ENCODE results near the gene TAF1D. TPM values are rescaled to one million over a fixed set of nuclear protein-coding genes. Genes with fewer than 3 reads are reported as not detected.
A peak's percentile ranks its signal among the peaks of the same experiment; 100 is the strongest.

Gene TAF1D
- total and polyA plus RNA-seq, 7 donors = 22.4 to 111 (median 89.2) TPM

- no peaks in the 10 kb centered on the region for H3K9me3 ChIP-seq
- no peak overlapping the region for H3K27ac ChIP-seq
- 95 to 96% methylated on average over 5 of the region's 5 CpGs for WGBS, 2 donors
- TF ChIP-seq POLR2AphosphoS5 (IDR thresholded peaks at IDR 0.05) (no peak), POLR2A (IDR thresholded peaks at IDR 0.05) (no peak), CTCF (IDR thresholded peaks at IDR 0.05) (no peak), EP300 (IDR thresholded peaks at IDR 0.05) (no peak)
- H3K4me3 ChIP-seq = no peak overlapping the region
- H3K27me3 ChIP-seq = no peaks in the 10 kb centered on the region
- DNase-seq = no peak
- intact Hi-C loops (cut with DNase I) = no loop called here
- H3K36me3 ChIP-seq = peaks cover 39 to 98% (median 54%) of the 10 kb centered on the region in 4 donors
- peaks cover 0 to 3% (median 0%) of the 10 kb centered on the region in 4 donors for H3K4me1 ChIP-seq
Measured at GRCh38 chr11:93729129-93729616, 12.1 kb downstream of the TAF1D start.

DNA sequence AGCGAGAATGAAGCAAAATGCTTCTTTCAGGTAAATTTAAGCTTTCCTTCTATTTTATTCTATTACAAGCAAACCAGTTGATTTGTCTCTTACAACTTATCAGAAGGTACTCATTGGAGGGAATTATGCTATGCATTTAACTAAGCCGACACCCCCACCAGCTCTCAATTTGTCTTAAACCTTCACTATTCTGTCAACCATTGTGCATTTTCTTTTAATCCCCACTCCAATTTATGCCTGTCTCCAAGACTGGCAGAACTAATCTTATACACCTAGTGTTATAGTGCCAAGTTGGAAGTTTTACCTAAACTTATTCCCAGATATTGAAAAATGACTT, 12.5 kb downstream of the TAF1D start:
- 95 to 99% methylated on average over 2 of the region's 2 CpGs for WGBS, 2 donors
- no peaks in the 10 kb centered on the region for H3K4me1 ChIP-seq
- no peaks in the 10 kb centered on the region for H3K27me3 ChIP-seq
- H3K4me3 ChIP-seq = no peak overlapping the region
- H3K36me3 ChIP-seq = peaks cover 37 to 96% (median 52%) of the 10 kb centered on the region in 4 donors
- TF ChIP-seq CTCF (IDR thresholded peaks at IDR 0.05) = no peak
- TF ChIP-seq EP300 (IDR thresholded peaks at IDR 0.05) = no peak
- no peak for TF ChIP-seq POLR2AphosphoS5 (IDR thresholded peaks at IDR 0.05)
- TF ChIP-seq POLR2A (IDR thresholded peaks at IDR 0.05) = no peak
- H3K27ac ChIP-seq = no peak overlapping the region
- no peak for DNase-seq
- intact Hi-C loops (cut with DNase I) = no loop called here
- no peaks in the 10 kb centered on the region for H3K9me3 ChIP-seq

DNA sequence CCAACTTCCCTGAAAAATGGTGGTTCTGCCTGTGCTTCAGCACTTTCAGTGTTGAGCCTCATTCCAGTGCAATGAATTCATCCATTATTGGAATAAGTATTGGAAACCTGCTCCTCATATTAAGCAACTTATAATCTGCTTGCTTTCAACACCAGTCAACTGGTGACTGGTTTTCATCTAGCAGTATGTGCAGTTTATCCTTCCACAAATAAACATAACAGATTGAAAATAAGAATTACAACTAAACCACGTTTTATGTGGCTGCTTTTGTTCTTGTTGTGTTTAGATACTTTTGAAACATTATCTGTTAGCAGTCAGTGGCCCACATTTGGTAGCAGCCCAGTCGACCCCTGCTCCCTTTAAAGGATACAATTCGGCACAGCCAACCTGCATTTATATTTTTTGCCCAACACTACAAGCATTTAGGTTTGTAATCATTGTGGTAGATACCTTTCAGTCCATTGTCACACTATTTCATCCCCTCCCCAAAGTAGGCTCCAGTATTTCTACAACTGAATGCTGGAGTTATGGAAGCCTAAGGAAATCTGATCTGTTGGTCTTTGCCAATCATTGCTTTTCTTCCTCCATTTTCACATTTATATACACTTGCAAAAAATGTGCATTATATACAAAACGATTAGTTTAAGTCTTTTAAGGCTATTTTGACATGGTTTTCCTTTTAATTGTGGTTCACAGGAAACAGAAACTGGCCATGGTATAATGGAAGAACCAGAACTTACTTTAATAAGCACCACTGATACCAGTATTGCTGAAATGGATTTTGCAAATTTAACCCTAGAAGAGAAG, 13.1 kb downstream of the TAF1D start:
- TF ChIP-seq CTCF (IDR thresholded peaks at IDR 0.05) = no peak
- no peak for TF ChIP-seq EP300 (IDR thresholded peaks at IDR 0.05)
- TF ChIP-seq POLR2AphosphoS5 (IDR thresholded peaks at IDR 0.05) = peak in 1 of 4 donors; percentile 6
- no peak for TF ChIP-seq POLR2A (IDR thresholded peaks at IDR 0.05)
- Histone ChIP-seq H3K27me3 (no peaks in the 10 kb centered on the region), H3K4me1 (no peaks in the 10 kb centered on the region), H3K4me3 (no peak overlapping the region), H3K36me3 (peaks cover 32 to 95% (median 48%) of the 10 kb centered on the region in 4 donors), H3K27ac (no peak overlapping the region), H3K9me3 (no peaks in the 10 kb centered on the region)
- no peak for DNase-seq
- intact Hi-C loops (cut with DNase I) = no loop called here
- 52 to 59% methylated on average over 4 of the region's 4 CpGs for WGBS, 2 donors

GRCh38 chr11:93724089-93724488, 17.2 kb downstream of the TAF1D start:
- peaks cover 6 to 74% (median 17%) of the 10 kb centered on the region in 4 donors for H3K36me3 ChIP-seq
- WGBS, 2 donors = 94 to 97% methylated on average over 1 of the region's 1 CpG
- intact Hi-C loops (cut with DNase I) = no loop called here
- TF ChIP-seq CTCF (IDR thresholded peaks at IDR 0.05) (no peak), POLR2AphosphoS5 (IDR thresholded peaks at IDR 0.05) (no peak), POLR2A (IDR thresholded peaks at IDR 0.05) (no peak), EP300 (IDR thresholded peaks at IDR 0.05) (no peak)
- H3K4me1 ChIP-seq = no peaks in the 10 kb centered on the region
- no peak overlapping the region for H3K4me3 ChIP-seq
- H3K9me3 ChIP-seq = no peaks in the 10 kb centered on the region
- H3K27ac ChIP-seq = no peak overlapping the region
- H3K27me3 ChIP-seq = no peaks in the 10 kb centered on the region
- DNase-seq = no peak

Data from sigmoid colon (tissue), 7 donors.